GM12891 (cell line): ENCODE data around the gene STRAP.

Experiments
- POLR2A ChIP-seq: IDR thresholded peaks from 2 replicates; pipeline ENCODE4 v1.6.1; 2011; ENCODE audit warnings: low read depth, low read length, control low read depth
- POLR2AphosphoS5 ChIP-seq: IDR thresholded peaks from 2 replicates; pipeline ENCODE4 v1.6.1; 2011; ENCODE audit warnings: low read depth, low read length, control low read depth
- SPI1 ChIP-seq: IDR thresholded peaks from 2 replicates; pipeline ENCODE4 v1.6.1; 2011; ENCODE audit warnings: low read depth, low read length, control low read depth

- TF ChIP-seq POLR2A (no peak), POLR2AphosphoS5 (no peak), SPI1 (no peak)
Measured at GRCh38 chr12:15897433-15897832, 15.2 kb downstream of the STRAP start.
